Common myeloid progenitor, CD34-positive (primary cell): ENCODE measurements around the gene ABCA2. TPM values are rescaled to one million over a fixed set of nuclear protein-coding genes. Genes with fewer than 3 reads are reported as not detected.

Experiments
- CTCF ChIA-PET: fragments of 350-600 bp; sonication (Branson Sonifier 250); formaldehyde crosslinking; loops from one replicate; lab custom pipeline; 2021; ENCODE audit warnings: antibody characterized with exemption; lab: Charles Lee
- POLR2A ChIA-PET: fragments of 350-600 bp; sonication (Branson Sonifier 250); formaldehyde crosslinking; loops from one replicate; lab custom pipeline; 2021; ENCODE audit warnings: antibody characterized with exemption; lab: Charles Lee
- DNase-seq, 3 donors: peaks; one replicate each; pipeline versions ENCODE4 v3.0.0 to v3.0.0-alpha.2; 2013
- H3K27ac ChIP-seq, 2 experiments: 1 replicate in 1 of 2; 2 replicates in 1 of 2; pipeline ENCODE4 v1.7.0; 2013; ENCODE audit warnings: inconsistent platforms in 2 of 2, low read length in 2 of 2, mild to moderate bottlenecking in 2 of 2, low read depth in 1 of 2, moderate library complexity in 1 of 2; ENCODE audit not compliant: severe bottlenecking in 2 of 2, insufficient read depth in 1 of 2, poor library complexity in 1 of 2
- H3K27me3 ChIP-seq, 5 experiments: replicated peaks in 2 of 5; 1 replicate in 3 of 5; 2 replicates in 2 of 5; pipeline versions ENCODE4 v1.6.1 to v1.7.0; 2013; ENCODE audit warnings: low read length in 4 of 5, mild to moderate bottlenecking in 2 of 5, moderate library complexity in 2 of 5, inconsistent platforms in 1 of 5; ENCODE audit not compliant: insufficient read depth in 5 of 5, control insufficient read depth in 4 of 5
- H3K36me3 ChIP-seq, 4 experiments: 1 replicate in 2 of 4; 2 replicates in 2 of 4; pipeline versions ENCODE4 v1.6.1 to v1.7.0; 2013; ENCODE audit warnings: low read length in 3 of 4, control low read depth in 1 of 4, mild to moderate bottlenecking in 1 of 4; ENCODE audit not compliant: control insufficient read depth in 4 of 4, insufficient read depth in 4 of 4
- H3K4me1 ChIP-seq, 4 experiments: 1 replicate in 3 of 4; 2 replicates in 1 of 4; pipeline versions ENCODE4 v1.6.1 to v1.7.1; 2013; ENCODE audit warnings: low read length in 3 of 4, mild to moderate bottlenecking in 3 of 4, control low read depth in 1 of 4, inconsistent platforms in 1 of 4, moderate library complexity in 1 of 4; ENCODE audit not compliant: control insufficient read depth in 4 of 4, insufficient read depth in 4 of 4; ENCODE audit errors: control extremely low read depth in 1 of 4
- H3K4me3 ChIP-seq, 7 experiments: 1 replicate in 4 of 7; 2 replicates in 3 of 7; pipeline versions ENCODE4 v1.5.1 to v1.7.0; 2013; ENCODE audit warnings: mild to moderate bottlenecking in 7 of 7, low read length in 6 of 7, moderate library complexity in 6 of 7, inconsistent platforms in 2 of 7, low read depth in 2 of 7, control low read depth in 1 of 7; ENCODE audit not compliant: insufficient read depth in 4 of 7, control insufficient read depth in 1 of 7; ENCODE audit errors: extremely low read depth in 1 of 7
- H3K9me3 ChIP-seq, 5 experiments: 1 replicate in 4 of 5; 2 replicates in 1 of 5; pipeline versions ENCODE4 v1.6.1 to v1.7.1; 2013; ENCODE audit warnings: low read length in 4 of 5, mild to moderate bottlenecking in 2 of 5, inconsistent platforms in 1 of 5, low read depth in 1 of 5, moderate library complexity in 1 of 5; ENCODE audit not compliant: control insufficient read depth in 4 of 5, insufficient read depth in 2 of 5; ENCODE audit errors: control extremely low read depth in 1 of 5
- WGBS: methylation state at CpG from one replicate; pipeline ENCODE4 v1.1.5; 2013; ENCODE audit not compliant: insufficient coverage; 5-methylcytosine and 5-hydroxymethylcytosine counted together
- polyA plus RNA-seq: library from polyadenylated mRNA; unstranded; fragments of 120-200 nt; gene quantifications from one replicate; pipeline ENCODE4 v1.2.1, GENCODE V29; 2013

The ABCA2 gene
- polyA plus RNA-seq: 51.2 TPM

GRCh38 chr9:137027369-137028262, at the start of gene ABCA2:
Gene ABCA2, minus strand, starts transcription at chr9:137028237. Its CDS starts 97 bp downstream, at chr9:137028140.
- no peak for DNase-seq
- peaks cover 0 to 71% (median 66%) of the 10 kb centered on the region in 4 experiments for H3K4me1 ChIP-seq
- no peaks in the 10 kb centered on the region for H3K27me3 ChIP-seq
- H3K4me3 ChIP-seq: peak within 1 kb of the TSS; percentile 51 to 83 (median 73)
- CTCF ChIA-PET: interaction anchor here (0.6 to 11.1 kb wide), 14 partner anchors 10 to 84 kb away, joined by 3 to 109 read pairs (median 4); partner anchors contain the start of genes CLIC3, NPDC1, PAXX and SAPCD2
- POLR2A ChIA-PET: no interaction called here
- H3K27ac ChIP-seq: peak within 1 kb of the TSS; percentile 54 to 87
- peaks cover 0 to 15% (median 3%) of the 10 kb centered on the region in 4 experiments for H3K36me3 ChIP-seq
- H3K9me3 ChIP-seq: no peaks in the 10 kb centered on the region
- WGBS: 6% methylated on average over 81 of the region's 95 CpGs

GRCh38 chr9:137077010-137077747, 49.1 kb upstream of the ABCA2 start, which contains the start of gene UAP1L1:
Gene UAP1L1, plus strand, starts transcription at chr9:137077517. Its CDS starts 16 bp downstream, at chr9:137077533.
- peaks cover 0 to 28% (median 17%) of the 10 kb centered on the region in 4 experiments for H3K4me1 ChIP-seq
- POLR2A ChIA-PET: interaction anchor here (0.5 kb wide), 1 partner anchor 305 kb away, joined by 6 read pairs; no protein-coding TSS in a partner anchor
- no peaks in the 10 kb centered on the region for H3K9me3 ChIP-seq
- H3K4me3 ChIP-seq: peak within 1 kb of the TSS; percentile 59 to 86 (median 68)
- 1% methylated on average over 43 of the region's 87 CpGs for WGBS
- no peak within 1 kb of the TSS for H3K27ac ChIP-seq
- peak in 2 of 3 donors; percentile 45 to 61 for DNase-seq
- H3K27me3 ChIP-seq: no peaks in the 10 kb centered on the region
- H3K36me3 ChIP-seq: peaks cover 0 to 33% (median 17%) of the 10 kb centered on the region in 4 experiments
- CTCF ChIA-PET: interaction anchor here (0.8 to 2.8 kb wide), 3 partner anchors 9 to 13 kb away, joined by 3 to 11 read pairs (median 4); no protein-coding TSS in a partner anchor

GRCh38 chr9:137076636-137077009, 48.6 kb upstream of the ABCA2 start:
- DNase-seq: no peak
- Histone ChIP-seq H3K27me3 (no peaks in the 10 kb centered on the region), H3K9me3 (no peaks in the 10 kb centered on the region), H3K4me1 (peaks cover 0 to 30% (median 17%) of the 10 kb centered on the region in 4 experiments), H3K36me3 (peaks cover 0 to 27% (median 14%) of the 10 kb centered on the region in 4 experiments), H3K27ac (no peak overlapping the region), H3K4me3 (peak overlapping the region in 6 of 7 experiments; percentile 13 to 86 (median 54))
- CTCF ChIA-PET: interaction anchor here (0.8 to 2.8 kb wide), 3 partner anchors 8 to 13 kb away, joined by 3 to 11 read pairs (median 4); no protein-coding TSS in a partner anchor
- POLR2A ChIA-PET: no interaction called here
- WGBS: 59% methylated on average over 12 of the region's 15 CpGs

- Histone ChIP-seq H3K4me1 (peaks cover 0 to 41% (median 28%) of the 10 kb centered on the region in 4 experiments), H3K27me3 (no peaks in the 10 kb centered on the region)
Measured at GRCh38 chr9:137075275-137075775, 47.3 kb upstream of the ABCA2 start.

GRCh38 chr9:137074657-137075274, 46.7 kb upstream of the ABCA2 start:
- 93% methylated on average over 12 of the region's 12 CpGs for WGBS
- Histone ChIP-seq H3K4me3 (no peak overlapping the region), H3K36me3 (peaks cover 0 to 12% (median 6%) of the 10 kb centered on the region in 4 experiments), H3K9me3 (no peaks in the 10 kb centered on the region), H3K27me3 (no peaks in the 10 kb centered on the region), H3K4me1 (peaks cover 0 to 41% (median 33%) of the 10 kb centered on the region in 4 experiments), H3K27ac (no peak overlapping the region)
- CTCF ChIA-PET: interaction anchor here (0.5 to 1.4 kb wide), 2 partner anchors 9 to 160 kb away, joined by 3 read pairs; no protein-coding TSS in a partner anchor
- DNase-seq: no peak
- POLR2A ChIA-PET: no interaction called here

More at GRCh38 chr9:137075275-137075775, 47.3 kb upstream of the ABCA2 start:
- POLR2A ChIA-PET: no interaction called here
- CTCF ChIA-PET: interaction anchor here (1.4 kb wide), 1 partner anchor 9 kb away, joined by 3 read pairs; no protein-coding TSS in a partner anchor
- DNase-seq: no peak
- 98% methylated on average over 9 of the region's 12 CpGs for WGBS
- Histone ChIP-seq H3K36me3 (peaks cover 0 to 17% (median 9%) of the 10 kb centered on the region in 4 experiments), H3K4me3 (no peak overlapping the region), H3K9me3 (no peaks in the 10 kb centered on the region), H3K27ac (no peak overlapping the region)

GRCh38 chr9:137073992-137074399, 46.0 kb upstream of the ABCA2 start:
- H3K36me3 ChIP-seq: peaks cover 0 to 4% (median 1%) of the 10 kb centered on the region in 4 experiments
- no peak for DNase-seq
- no peaks in the 10 kb centered on the region for H3K9me3 ChIP-seq
- peaks cover 0 to 49% (median 40%) of the 10 kb centered on the region in 4 experiments for H3K4me1 ChIP-seq
- H3K4me3 ChIP-seq: no peak overlapping the region
- ChIA-PET POLR2A (no interaction called here), CTCF (interaction anchor here (1.4 kb wide), 1 partner anchor 10 kb away, joined by 3 read pairs; no protein-coding TSS in a partner anchor)
- whole genome bisulfite sequencing: 95% methylated on average over 8 of the region's 8 CpGs
- no peaks in the 10 kb centered on the region for H3K27me3 ChIP-seq
- H3K27ac ChIP-seq: no peak overlapping the region
